ENCODE measurements around the gene COL6A1.

The COL6A1 gene

DNA sequence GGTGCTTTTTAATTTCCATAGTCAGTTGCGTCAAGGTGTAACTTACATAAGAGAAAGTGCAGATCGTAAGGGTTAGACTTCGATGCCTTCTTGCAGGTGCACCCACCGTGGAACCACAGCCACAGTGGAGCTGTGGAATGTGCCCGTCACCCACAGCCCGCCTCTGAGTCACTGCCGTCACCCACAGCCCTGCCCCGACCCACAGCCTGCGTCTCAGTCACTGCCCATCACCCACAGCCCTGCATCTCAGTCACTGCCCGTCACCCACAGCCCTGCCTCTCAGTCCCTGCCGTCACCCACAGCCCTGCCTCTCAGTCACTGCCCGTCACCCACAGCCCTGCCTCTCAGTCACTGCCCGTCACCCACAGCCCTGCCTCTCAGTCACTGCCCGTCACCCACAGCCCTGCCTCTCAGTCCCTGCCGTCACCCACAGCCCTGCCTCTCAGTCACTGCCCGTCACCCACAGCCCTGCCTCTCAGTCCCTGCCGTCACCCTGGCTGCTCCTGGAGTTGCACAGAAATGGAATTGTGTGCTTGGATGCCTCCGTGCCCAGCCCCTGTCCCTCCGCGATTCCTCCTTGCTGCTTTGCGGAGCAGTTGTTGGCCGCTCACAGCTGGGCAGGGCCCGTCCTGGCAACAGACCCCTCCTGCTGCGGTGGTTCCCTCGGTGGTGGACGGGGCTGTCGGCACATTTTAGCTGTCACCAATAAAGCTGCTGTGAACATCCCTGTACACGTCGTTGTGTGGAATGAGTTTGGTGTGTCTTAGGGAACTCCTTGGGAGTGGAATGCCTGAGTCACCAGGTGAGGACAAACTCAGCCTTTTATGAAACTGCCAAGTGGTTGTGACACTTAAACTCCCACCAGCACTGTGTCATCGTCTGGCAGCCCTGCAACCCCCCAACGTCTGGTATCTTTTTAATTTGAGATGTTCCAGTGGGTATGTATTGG lies 71.4 kb downstream of the COL6A1 start:
- no peak for DNase-seq

- no peak for DNase-seq
Measured at GRCh38 chr21:46054031-46054430, 72.5 kb downstream of the COL6A1 start.

- no peak for DNase-seq
Measured at GRCh38 chr21:46054451-46054881, 72.9 kb downstream of the COL6A1 start.
